Activated T-cell treated with anti-CD3 and anti-CD28 coated beads, Interleukin-2, amount 50 U/mL, for 24 hours (primary cell): Measurements from ENCODE around the gene ZFAND4.
"Not testable (repeated sequence)": the region's sequence is repeated elsewhere in the genome, so short reads cannot be mapped to it uniquely, and the experiment has no call there.

Experiments used
- DNase-seq: peaks from one replicate; pipeline ENCODE4 v3.0.0-alpha.2; 2020
- H3K27ac Mint-ChIP-seq: 2 replicates; pipeline ENCODE4 v1.8.0; 2020; ENCODE audit warnings: mild to moderate bottlenecking, mixed read lengths
- H3K27me3 Mint-ChIP-seq: 2 replicates; pipeline ENCODE4 v1.8.0; 2020; ENCODE audit warnings: mixed read lengths
- H3K36me3 Mint-ChIP-seq: 2 replicates; pipeline ENCODE4 v1.8.0; 2020; ENCODE audit warnings: low read depth, mixed read lengths
- H3K4me1 Mint-ChIP-seq: 2 replicates; pipeline ENCODE4 v1.8.0; 2020; ENCODE audit warnings: low read depth, mixed read lengths
- H3K4me3 Mint-ChIP-seq: 2 replicates; pipeline ENCODE4 v1.8.0; 2020; ENCODE audit warnings: mild to moderate bottlenecking, moderate library complexity, mixed read lengths
- H3K9me3 Mint-ChIP-seq: 2 replicates; pipeline ENCODE4 v1.8.0; 2020; ENCODE audit warnings: mixed read lengths

The ZFAND4 gene

DNA sequence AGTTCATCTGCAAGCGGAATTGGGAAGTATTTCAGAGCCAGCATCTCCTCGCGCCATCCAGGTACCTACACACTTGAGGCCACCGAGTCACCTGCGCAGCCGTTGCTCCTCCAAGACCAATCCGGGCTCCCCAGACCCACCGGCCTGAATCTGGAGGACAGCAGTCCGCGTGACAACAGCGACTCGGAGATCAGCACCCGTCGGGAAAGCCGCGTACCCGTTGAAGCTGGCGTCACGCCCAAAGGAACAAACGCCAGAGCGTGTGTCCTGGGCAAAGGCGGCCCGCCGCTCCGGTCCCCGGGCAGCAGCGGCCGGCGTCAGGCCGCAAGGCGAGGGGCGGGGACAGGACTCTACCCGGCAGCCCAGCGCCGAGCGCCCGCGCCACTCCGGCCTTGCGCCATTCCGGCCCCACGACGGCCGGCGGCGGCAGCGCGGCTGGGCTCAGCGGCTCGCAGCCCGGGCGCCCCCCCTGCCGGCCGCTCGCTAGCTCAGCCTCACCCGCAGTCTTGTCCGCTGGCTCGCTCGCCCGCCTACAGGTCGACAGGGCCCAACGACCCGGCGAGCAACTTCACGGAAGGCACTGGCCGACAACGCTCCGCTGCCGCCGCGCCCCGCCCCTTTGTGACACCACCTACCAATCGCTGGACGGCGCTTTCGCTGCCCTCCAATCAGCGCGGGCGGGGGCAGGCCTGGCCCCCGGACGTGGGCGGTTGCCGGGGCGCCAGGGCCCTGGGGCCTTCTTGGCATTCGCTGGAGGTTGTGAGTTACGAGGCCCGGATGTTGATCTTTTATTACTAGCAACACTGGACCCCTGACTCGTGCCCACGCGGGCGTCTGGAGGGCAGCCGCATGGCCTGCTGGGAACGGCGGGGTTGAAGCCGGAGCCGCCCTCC lies at the start of gene ZFAND4:
Gene ZFAND4 (minus strand): TSS at position 592 of the 893 bp plus-strand sequence. CDS start 9,047 bp downstream, outside the sequence.
- peak; percentile 94 for DNase-seq
- H3K27ac Mint-ChIP-seq, result peak within 1 kb of the TSS; percentile 88
- no peaks in the 10 kb centered on the region for H3K9me3 Mint-ChIP-seq
- H3K36me3 Mint-ChIP-seq, result peaks cover 6% of the 10 kb centered on the region
- H3K4me3 Mint-ChIP-seq, result peak within 1 kb of the TSS; percentile 86
- H3K27me3 Mint-ChIP-seq, result no peaks in the 10 kb centered on the region
- peaks cover 40% of the 10 kb centered on the region for H3K4me1 Mint-ChIP-seq

DNA sequence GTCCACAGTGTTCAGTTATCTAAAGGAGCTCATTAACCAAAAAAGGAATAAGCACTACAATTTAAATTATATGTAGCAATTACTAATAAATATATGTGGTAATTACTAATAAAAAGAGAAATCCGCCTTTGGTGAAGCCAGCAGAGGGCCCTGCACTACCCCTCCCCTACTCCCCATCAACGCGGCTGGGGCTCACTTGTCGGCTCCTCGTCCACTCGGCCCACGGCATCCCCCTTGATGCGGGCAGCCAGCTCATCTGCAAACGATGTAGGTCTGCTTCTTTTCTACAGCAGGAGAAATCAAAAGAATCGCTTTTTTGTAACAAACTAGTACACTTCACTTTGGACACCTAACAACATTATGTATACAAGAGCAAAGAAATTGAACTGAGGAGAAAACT lies 48.9 kb upstream of the ZFAND4 start:
- not testable (repeated sequence) for H3K4me3 Mint-ChIP-seq, H3K4me1 Mint-ChIP-seq, H3K27ac Mint-ChIP-seq, H3K9me3 Mint-ChIP-seq, H3K27me3 Mint-ChIP-seq, DNase-seq, H3K36me3 Mint-ChIP-seq

DNA sequence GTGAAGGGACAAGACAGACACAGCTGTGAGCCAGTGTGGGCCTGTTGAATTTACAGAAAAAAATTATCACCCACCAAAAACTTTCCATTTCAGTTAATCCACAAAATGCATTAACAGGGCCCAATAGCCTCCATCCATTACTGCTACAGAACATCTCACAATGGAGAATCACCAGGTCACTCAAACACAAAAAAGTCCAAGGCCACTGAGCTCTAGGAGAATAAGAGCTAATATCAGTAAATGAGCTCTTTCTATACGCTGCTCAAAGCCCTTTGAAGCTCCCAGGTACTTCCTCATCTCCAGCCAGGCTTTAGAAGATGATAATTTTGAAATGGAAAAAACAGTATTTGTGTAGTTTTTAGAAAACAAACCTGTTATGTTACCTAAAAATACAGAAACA lies 45.1 kb upstream of the ZFAND4 start:
- not testable (repeated sequence) for H3K9me3 Mint-ChIP-seq, DNase-seq

DNA sequence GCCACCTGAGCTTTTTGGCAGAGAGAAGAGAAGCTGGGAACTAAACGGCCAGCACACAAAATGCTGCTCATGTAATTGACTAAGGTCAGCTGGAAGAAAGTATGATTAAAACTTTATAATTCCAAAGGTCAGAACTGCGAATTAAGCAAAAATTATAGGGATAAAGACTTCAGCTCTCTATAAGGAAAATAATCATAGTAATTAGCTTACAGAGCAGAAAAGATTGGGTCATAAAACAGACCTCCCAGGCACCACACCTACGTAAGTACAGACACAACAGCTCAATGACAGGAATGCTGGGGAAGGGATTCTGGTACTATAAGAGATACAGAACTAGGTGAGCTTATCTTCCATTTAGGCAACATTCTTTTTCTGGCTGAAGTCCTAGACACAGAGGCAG lies 44.5 kb upstream of the ZFAND4 start:
- H3K27me3 Mint-ChIP-seq, H3K36me3 Mint-ChIP-seq, DNase-seq, H3K4me1 Mint-ChIP-seq, H3K9me3 Mint-ChIP-seq, H3K4me3 Mint-ChIP-seq, H3K27ac Mint-ChIP-seq: not testable (repeated sequence)

More for the DNA sequence above, 45.1 kb upstream of the ZFAND4 start:
- H3K4me3 Mint-ChIP-seq, H3K27ac Mint-ChIP-seq, H3K27me3 Mint-ChIP-seq, H3K36me3 Mint-ChIP-seq, H3K4me1 Mint-ChIP-seq: not testable (repeated sequence)

DNA sequence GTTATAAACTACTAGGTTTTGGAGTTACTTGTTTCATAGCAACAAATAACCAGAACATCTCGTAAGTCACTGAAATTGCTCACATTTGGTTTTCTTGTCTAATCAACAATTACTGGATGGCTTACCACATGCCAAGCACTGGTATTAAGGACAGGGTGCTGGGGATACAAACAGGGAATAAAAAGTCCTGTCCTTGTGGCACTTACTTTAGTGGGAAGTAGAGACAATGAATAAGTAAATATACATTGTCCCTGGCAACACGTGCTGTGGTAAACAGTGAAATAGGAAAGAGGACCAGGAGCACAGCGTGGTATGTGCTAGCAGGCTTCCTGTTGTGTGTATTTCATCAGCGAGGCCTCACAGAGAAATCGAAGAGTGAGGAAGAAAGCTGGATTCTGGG lies 38.7 kb upstream of the ZFAND4 start:
- H3K36me3 Mint-ChIP-seq, H3K9me3 Mint-ChIP-seq, H3K27me3 Mint-ChIP-seq, DNase-seq, H3K4me1 Mint-ChIP-seq, H3K27ac Mint-ChIP-seq, H3K4me3 Mint-ChIP-seq: not testable (repeated sequence)

DNA sequence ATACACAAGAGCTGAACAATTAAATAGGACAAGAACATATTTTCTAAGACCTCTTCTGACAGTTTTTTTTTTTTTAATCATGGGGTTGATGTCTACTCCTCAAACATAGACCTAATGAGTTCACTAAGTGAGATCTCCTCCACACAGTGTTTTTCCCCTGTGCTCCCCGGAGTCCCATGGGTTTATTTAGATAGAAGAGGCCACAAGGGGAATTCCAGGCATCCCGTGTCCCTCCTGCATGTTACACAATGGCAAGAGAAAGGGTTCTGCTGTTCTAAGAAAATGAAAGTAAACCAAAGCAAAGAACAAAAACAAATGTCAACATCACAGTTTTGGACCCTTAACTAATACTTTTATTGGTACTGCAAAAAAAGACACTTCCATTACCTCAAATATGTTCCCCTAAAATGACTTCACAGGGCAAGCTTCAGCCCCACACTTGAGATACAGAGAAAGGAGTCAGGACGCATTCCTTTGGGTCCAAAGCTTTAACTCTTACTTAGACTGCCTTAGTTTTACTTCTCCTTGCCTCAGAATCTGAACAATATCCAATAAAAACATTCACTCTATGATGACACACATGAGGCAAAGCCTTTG lies 37.7 kb upstream of the ZFAND4 start:
- H3K27me3 Mint-ChIP-seq, DNase-seq, H3K4me1 Mint-ChIP-seq, H3K36me3 Mint-ChIP-seq, H3K9me3 Mint-ChIP-seq, H3K27ac Mint-ChIP-seq, H3K4me3 Mint-ChIP-seq: not testable (repeated sequence)

DNA sequence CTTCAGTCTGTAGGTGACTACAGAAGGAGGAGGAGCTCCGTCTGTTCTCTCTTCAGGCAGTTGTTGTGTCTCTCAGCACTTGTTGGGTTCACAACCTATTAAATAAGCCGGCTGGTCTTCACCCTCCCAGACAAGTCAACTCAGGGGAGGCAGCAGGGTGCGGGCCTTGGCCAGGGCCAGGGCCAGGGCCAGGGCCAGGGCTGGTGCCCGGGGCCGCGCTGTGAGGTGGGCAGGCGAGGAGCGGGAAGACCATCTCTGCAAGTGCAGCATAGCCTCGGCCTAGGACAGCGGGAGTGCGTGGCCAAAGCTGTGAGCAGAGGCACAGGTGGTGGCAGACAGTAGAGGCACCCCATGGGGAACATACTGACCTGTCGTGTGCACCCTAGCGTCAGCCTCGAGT lies 5.9 kb upstream of the ZFAND4 start:
- not testable (repeated sequence) for H3K4me1 Mint-ChIP-seq, H3K27ac Mint-ChIP-seq, H3K4me3 Mint-ChIP-seq

DNA sequence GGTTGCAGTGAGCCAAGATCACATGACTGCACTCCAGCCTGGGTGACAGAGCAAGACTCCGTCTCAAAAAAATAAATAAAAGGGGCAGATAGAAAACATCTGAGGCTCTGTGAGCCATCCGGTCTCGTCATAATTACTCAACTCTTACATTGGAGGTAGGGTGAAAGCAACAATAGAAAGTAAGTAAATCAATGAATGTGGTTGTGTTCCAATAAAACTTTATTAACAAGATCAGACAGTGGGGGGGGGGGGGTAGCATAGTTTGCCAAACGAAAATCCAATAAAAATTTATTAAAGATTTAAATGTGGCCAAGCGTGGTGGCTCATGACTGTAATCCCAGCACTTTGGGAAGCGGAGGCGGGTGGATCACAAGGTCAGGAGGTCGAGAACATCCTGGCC lies 2.8 kb upstream of the ZFAND4 start:
- H3K27me3 Mint-ChIP-seq, result no peaks in the 10 kb centered on the region
- H3K4me1 Mint-ChIP-seq, result peaks cover 19% of the 10 kb centered on the region
- DNase-seq, result no peak
- H3K27ac Mint-ChIP-seq, result no peak overlapping the region
- no peaks in the 10 kb centered on the region for H3K9me3 Mint-ChIP-seq
- H3K36me3 Mint-ChIP-seq, result peaks cover 6% of the 10 kb centered on the region
- no peak overlapping the region for H3K4me3 Mint-ChIP-seq

More for the DNA sequence above, 5.9 kb upstream of the ZFAND4 start:
- not testable (repeated sequence) for H3K36me3 Mint-ChIP-seq, H3K27me3 Mint-ChIP-seq, DNase-seq, H3K9me3 Mint-ChIP-seq

DNA sequence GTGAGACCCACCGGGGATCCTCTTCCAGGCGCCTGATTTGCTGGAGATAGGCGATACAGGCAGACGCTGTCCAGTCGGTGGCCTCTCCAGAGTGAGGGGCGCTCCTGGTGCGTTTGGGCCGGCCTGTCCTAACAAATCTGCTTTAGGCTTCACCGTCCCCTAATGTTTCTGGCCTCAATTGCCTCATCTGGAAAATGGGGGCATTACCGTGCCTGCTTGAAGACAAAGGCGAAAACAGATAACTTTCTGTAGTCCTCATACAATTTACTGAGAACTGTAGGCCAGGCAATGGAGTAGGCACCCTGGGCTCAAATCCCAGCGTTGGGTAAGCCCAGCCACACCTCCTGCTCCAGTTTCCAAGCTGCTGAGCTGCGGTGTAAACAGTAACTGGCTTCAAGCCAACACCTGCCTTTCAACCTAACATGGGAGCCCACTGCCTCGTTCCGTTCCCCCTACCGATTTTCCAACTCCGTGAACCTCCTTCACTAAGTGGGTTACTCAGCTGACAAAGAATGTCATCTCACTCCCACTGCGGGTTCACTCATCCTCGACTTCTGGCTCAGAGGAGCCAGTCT lies 589 bp upstream of the ZFAND4 start:
- Mint-ChIP-seq H3K4me1 (peaks cover 37% of the 10 kb centered on the region), H3K27me3 (no peaks in the 10 kb centered on the region), H3K27ac (peak overlapping the region; percentile 81), H3K36me3 (peaks cover 6% of the 10 kb centered on the region), H3K4me3 (peak overlapping the region; percentile 62), H3K9me3 (no peaks in the 10 kb centered on the region)
- no peak for DNase-seq

DNA sequence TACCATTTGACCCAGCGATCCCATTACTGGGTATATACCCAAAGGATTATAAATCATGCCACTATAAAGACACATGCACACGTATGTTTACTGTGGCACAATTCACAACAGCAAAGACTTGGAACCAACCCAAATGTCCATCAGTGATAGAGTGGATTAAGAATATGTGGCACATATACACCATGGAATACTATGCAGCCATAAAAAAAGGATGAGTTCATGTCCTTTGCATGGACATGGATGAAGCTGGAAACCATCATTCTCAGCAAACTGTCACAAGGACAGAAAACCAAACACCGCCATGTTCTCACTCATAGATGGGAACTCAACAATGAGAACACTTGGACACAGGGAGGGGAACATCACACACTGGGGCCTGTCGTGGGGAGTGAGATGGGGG lies 1.3 kb downstream of the ZFAND4 start:
- H3K27me3 Mint-ChIP-seq, H3K36me3 Mint-ChIP-seq: not testable (repeated sequence)
- H3K4me1 Mint-ChIP-seq, result peaks cover 44% of the 10 kb centered on the region

DNA sequence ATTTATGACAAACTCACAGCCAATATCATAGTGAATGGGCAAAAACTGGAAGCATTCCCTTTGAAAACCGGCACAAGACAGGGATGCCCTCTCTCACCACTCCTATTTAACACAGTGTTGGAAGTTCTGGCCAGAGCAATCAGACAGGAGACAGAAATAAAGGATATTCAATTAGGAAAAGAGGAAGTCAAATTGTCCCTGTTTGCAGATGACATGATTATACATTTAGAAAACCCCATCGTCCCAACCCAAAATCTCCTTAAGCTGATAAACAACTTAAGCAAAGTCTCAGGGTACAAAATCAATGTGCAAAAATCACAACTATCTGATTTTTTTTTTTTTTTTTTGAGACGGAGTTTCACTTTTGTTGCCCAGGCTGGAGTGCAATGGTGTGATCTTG lies 2.7 kb downstream of the ZFAND4 start:
- H3K4me1 Mint-ChIP-seq, result peaks cover 49% of the 10 kb centered on the region
- not testable (repeated sequence) for H3K36me3 Mint-ChIP-seq, H3K9me3 Mint-ChIP-seq, H3K27me3 Mint-ChIP-seq, H3K27ac Mint-ChIP-seq, DNase-seq, H3K4me3 Mint-ChIP-seq

More for the DNA sequence above, 1.3 kb downstream of the ZFAND4 start:
- peak overlapping the region; percentile 86 for H3K4me3 Mint-ChIP-seq
- not testable (repeated sequence) for H3K9me3 Mint-ChIP-seq, DNase-seq, H3K27ac Mint-ChIP-seq

DNA sequence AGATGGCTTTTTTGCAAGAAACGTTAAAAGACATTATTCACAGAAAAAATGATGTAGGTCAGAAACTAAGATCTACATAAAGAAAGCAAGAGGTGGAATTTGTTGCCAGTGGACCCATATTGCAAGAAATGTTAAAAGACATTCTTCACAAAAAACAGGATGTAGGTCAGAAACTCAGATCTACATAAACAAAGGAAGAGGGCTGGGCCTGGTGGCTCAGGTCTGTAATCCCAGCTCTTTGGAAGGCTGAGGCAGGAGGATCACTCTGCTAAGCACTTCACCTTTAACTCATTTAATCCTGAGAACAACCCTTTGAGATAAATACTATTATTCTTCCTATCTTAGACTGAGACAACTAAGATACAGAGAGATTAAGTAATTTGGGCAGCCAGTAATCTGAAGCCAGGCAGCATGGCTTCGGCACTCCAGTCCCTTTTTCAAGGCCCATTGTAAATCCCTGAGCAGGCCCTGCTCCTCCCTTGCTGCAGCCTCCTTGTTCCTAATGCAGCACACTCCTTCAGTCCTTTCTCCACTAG lies 11.6 kb downstream of the ZFAND4 start:
- Mint-ChIP-seq H3K27me3 (no peaks in the 10 kb centered on the region), H3K27ac (no peak overlapping the region), H3K4me1 (peaks cover 40% of the 10 kb centered on the region), H3K4me3 (no peak overlapping the region), H3K9me3 (peaks cover 12% of the 10 kb centered on the region), H3K36me3 (peaks cover 67% of the 10 kb centered on the region)
- no peak for DNase-seq

DNA sequence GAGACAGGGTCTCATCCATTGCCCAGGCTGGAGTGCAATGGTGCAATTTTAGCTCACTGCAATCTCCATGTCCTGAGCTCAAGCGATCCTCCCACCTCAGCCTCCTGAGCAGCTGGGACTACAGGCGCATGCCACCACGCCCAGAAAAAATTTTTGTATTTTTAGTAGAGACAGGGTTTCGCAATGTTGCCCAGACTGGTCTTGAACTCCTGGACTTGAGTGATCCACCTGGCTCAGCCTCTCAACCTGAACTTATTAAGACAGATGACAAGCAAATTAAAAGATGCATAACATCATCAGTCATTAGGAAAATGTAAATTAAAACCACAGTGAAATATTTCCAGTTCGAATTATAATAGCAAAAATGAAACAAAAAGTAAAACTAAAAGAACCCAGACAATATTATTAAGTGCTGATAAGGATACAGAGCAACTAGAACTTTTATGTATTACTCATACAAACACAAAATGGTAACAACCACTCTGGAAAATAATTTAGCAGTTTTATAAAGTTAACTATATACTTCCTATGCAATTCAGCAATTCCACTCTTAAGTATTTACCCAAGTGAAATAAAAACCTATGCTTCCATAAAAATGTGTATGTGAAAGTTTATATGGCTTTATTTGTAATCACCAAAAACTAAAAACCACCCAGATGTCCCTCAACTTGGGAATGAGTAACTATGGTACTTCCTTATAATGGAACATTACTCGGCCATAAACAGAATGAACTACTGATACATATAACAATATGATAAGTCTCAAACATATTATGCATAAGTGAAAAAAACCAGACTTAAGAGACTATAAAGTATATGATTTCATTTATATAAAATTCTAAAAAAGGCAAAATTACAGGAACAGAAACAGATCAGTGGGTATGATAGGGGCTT lies 15.3 kb downstream of the ZFAND4 start:
- no peaks in the 10 kb centered on the region for H3K27me3 Mint-ChIP-seq
- no peak for DNase-seq
- peaks cover 62% of the 10 kb centered on the region for H3K36me3 Mint-ChIP-seq
- H3K9me3 Mint-ChIP-seq, result peaks cover 7% of the 10 kb centered on the region
- H3K27ac Mint-ChIP-seq, result peak overlapping the region; percentile 66
- peaks cover 53% of the 10 kb centered on the region for H3K4me1 Mint-ChIP-seq
- H3K4me3 Mint-ChIP-seq, result no peak overlapping the region

DNA sequence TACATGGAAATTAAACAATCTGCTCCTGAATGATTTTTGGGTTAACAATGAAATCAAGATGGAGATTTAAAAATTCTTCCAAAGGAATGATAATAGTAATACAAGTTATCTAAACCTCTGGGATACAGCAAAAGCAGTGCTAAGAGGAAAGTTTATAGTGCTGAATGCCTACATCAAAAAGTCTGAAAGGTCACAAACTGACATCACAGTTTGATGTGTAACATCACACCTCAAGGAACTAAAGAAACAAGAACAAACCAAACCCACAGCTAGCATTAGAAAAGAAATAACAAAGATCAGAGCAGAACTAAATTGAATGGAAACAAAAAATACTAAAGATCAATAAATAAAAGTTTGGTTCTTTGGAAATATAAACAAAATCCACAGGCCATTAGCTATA lies 17.4 kb downstream of the ZFAND4 start:
- H3K27me3 Mint-ChIP-seq, result no peaks in the 10 kb centered on the region
- peaks cover under 1% of the 10 kb centered on the region for H3K9me3 Mint-ChIP-seq
- H3K4me3 Mint-ChIP-seq, result no peak overlapping the region
- H3K27ac Mint-ChIP-seq, result peak overlapping the region; percentile 4
- H3K36me3 Mint-ChIP-seq, result peaks cover 49% of the 10 kb centered on the region
- H3K4me1 Mint-ChIP-seq, result peaks cover 43% of the 10 kb centered on the region
- DNase-seq, result no peak
